Activated T-helper 1 cell treated with anti-CD3 and anti-CD28 coated beads, Interleukin-12 subunit alpha, Interleukin-12 subunit beta, Interleukin-2, Interleukin-4 antibody, amounts not matched to agents 30 ng/mL and 10 ng/mL and 1 ng/mL, durations not matched to agents 14 hours and 24 hours and 36 hours (primary cell): ENCODE data around the gene ARGFX. TPM values are rescaled to one million over a fixed set of nuclear protein-coding genes. Genes with fewer than 3 reads are reported as not detected.

Experiments
- total RNA-seq: library from RNA; stranded (reverse); gene quantifications from 2 replicates; pipeline ENCODE4 v1.2.3, GENCODE V29; 2022

Gene ARGFX
- total RNA-seq, 1 donor from 2014 or later, result not detected

Other genes with a start within 250 kb of the ARGFX start
- gene POLQ, start 22.0 kb upstream of the ARGFX start, total RNA-seq, result 29.0 and 30.1 TPM in 2 replicates
- not detected in 2 replicates for gene FBXO40, start 25.4 kb downstream of the ARGFX start, total RNA-seq
- gene HCLS1, start 93.0 kb downstream of the ARGFX start, total RNA-seq, result 234 and 235 TPM in 2 replicates
- gene GOLGB1, start 181.8 kb downstream of the ARGFX start, total RNA-seq, result 23.2 and 23.6 TPM in 2 replicates